ENCODE measurements around the gene DNAJB2.

Gene DNAJB2

DNA sequence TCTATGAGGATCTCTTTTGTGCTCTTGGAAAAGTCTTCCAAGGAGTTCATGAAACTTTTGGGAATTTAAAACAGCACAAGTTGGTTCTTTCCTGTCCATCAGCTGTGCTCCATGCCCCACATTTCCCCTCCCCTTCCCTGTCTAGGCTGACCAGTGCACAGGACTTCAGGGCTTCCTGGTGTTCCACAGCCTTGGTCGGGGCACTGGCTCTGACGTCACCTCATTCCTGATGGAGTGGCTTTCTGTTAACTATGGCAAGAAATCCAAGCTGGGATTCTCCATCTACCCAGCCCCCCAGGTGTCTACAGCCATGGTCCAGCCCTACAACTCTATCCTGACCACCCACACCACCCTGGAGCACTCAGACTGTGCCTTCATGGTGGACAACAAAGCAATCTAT lies 8.1 kb upstream of the DNAJB2 start:
- H3K4me3 ChIP-seq (ENCODE audit: low read depth, low read length): no peak overlapping the region
- no peak for TF ChIP-seq CTCF (IDR thresholded peaks at IDR 0.05; ENCODE audit: low read depth, low read length, missing control alignments)
- no peak for DNase-seq (ENCODE audit: low read depth)

DNA sequence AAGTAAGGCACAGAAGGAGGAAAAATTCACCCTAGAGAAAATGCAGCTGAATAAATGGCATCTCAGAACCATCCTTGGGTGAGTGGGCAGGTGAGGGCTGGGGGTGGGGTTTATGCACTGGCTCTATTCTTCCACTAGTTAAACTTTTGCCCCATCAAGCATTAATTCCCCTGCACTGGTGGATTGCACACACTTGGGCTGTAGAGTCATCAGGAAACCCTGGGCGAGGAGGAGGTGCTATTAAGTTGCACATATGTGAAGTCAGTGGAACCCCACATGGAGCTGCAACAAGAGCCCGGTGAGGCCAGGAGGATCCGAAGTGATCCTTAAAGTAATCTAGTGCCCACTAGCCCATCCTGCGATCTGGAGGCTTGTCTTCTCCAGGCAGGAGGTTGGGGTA lies 6.8 kb upstream of the DNAJB2 start:
- H3K4me3 ChIP-seq (ENCODE audit: low read depth, low read length): no peak overlapping the region
- TF ChIP-seq CTCF (IDR thresholded peaks at IDR 0.05; ENCODE audit: low read depth, low read length, missing control alignments): no peak
- DNase-seq (ENCODE audit: low read depth): no peak

- DNase-seq (ENCODE audit: low read depth): no peak
- TF ChIP-seq CTCF (IDR thresholded peaks at IDR 0.05; ENCODE audit: low read depth, low read length, missing control alignments): no peak
Observed at GRCh38 chr2:219272995-219273394, 6.2 kb upstream of the DNAJB2 start.

GRCh38 chr2:219273937-219274336 lies 5.2 kb upstream of the DNAJB2 start:
- DNase-seq (ENCODE audit: low read depth): no peak
- no peak for TF ChIP-seq CTCF (IDR thresholded peaks at IDR 0.05; ENCODE audit: low read depth, low read length, missing control alignments)
- H3K4me3 ChIP-seq (ENCODE audit: low read depth, low read length): no peak overlapping the region

More at GRCh38 chr2:219272995-219273394, 6.2 kb upstream of the DNAJB2 start:
- H3K4me3 ChIP-seq (ENCODE audit: low read depth, low read length): no peak overlapping the region

DNA sequence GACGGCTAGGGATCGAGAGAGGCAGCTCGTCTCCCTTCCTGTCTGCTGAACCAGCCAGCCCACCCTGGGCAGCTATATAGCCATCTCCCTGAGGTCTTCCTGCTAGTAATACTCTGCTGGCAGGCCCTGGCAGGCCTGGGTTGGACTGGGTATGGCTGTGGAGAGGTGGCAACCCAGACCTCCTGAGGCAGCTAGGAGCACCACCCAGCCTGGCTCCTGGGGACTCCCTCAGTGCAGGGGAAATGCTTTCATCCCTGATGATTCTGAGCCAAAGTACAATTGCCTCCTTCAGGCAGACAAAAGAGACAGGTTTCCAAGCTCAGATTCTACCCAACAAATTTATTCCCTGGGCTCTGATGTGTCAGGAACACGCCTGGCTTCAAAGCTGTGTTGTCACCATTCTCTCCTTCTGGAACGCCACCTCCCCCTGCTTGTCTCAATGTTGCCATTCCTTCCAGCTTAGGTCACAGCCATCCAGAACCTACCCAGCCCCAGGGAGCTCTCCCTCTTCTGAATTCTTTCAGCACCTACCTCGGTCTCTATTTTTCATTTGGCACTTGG lies 4.7 kb upstream of the DNAJB2 start:
- no peak for DNase-seq (ENCODE audit: low read depth)
- H3K4me3 ChIP-seq (ENCODE audit: low read depth, low read length): no peak overlapping the region
- no peak for TF ChIP-seq CTCF (IDR thresholded peaks at IDR 0.05; ENCODE audit: low read depth, low read length, missing control alignments)

GRCh38 chr2:219277703-219278654 lies 1.2 kb upstream of the DNAJB2 start:
- H3K4me3 ChIP-seq (ENCODE audit: low read depth, low read length): peak overlapping the region; percentile 60
- DNase-seq (ENCODE audit: low read depth): no peak
- TF ChIP-seq CTCF (IDR thresholded peaks at IDR 0.05; ENCODE audit: low read depth, low read length, missing control alignments): peak; percentile 99

Data from GM12864 (cell line).